ENCODE results near the gene SYNJ2BP.
A peak's percentile ranks its signal among the peaks of the same experiment; 100 is the strongest.
"Not testable (repeated sequence)": the region's sequence is repeated elsewhere in the genome, so short reads cannot be mapped to it uniquely, and the experiment has no call there.

Gene SYNJ2BP

DNA sequence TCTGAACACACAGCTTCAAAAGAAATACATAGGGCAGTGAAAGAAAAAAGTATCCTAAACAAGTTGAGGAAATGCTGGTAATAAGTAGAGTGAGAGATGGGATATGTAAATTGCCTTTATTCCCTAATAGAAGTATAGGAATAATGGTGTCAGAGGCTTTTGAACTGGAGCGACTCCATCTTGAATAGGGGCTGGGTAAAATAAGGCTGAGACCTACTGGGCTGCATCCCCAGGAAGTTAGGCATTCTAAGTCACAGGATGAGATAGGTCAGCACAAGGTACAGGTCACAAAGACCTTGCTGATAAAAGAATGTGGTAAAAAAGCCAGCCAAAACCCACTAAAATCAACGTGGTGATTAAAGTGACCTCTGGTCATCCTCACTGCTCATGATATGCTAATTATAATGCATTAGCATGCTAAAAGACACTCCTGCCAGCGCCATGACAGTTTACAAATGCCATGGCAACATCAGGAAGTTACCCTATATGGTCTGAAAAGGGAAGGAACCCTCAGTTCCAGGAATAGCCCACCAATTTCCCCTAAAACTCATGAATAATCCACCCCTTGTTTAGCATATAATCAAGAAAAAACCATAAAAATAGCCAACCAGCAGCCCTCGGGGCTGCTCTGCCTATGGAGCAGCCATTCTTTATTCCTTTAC, 2.5 kb upstream of the SYNJ2BP start:
- H3K36me3 ChIP-seq (ENCODE audit: control insufficient read depth in 2 of 2, insufficient read depth in 2 of 2, low read length in 2 of 2); H3K4me3 ChIP-seq (ENCODE audit: low read length in 2 of 2); H3K27me3 ChIP-seq (ENCODE audit: control insufficient read depth in 1 of 2, insufficient read depth in 2 of 2, low read length in 2 of 2); H3K9me3 ChIP-seq (ENCODE audit: control insufficient read depth in 2 of 2, low read length in 2 of 2); H3K9ac ChIP-seq (ENCODE audit: low read length in 2 of 2); H3K4me1 ChIP-seq (ENCODE audit: control insufficient read depth, insufficient read depth, low read length); H3K27ac ChIP-seq (ENCODE audit: low read length): not testable (repeated sequence)

DNA sequence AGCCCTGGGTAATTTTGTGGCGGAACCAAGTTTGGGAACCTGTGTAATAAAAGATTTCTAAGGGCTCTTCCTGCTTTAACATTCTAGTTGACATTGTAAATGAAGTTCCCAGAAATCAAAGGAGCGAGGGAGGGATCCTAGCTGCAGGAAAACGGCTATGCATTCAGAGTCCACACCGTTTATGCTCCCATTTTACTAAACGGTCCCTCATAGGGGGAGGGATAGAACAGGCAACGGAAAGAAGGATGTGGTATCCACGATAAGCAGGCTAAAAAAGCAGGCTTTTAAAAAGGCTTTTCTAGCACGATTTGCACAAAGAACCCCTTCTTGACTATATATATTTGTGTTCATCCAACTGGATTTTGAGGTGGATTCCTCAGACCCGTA, 559 bp downstream of the SYNJ2BP start:
- Histone ChIP-seq H3K9ac (ENCODE audit: low read length in 2 of 2) (peak overlapping the region; percentile 89 to 92), H3K36me3 (ENCODE audit: control insufficient read depth in 2 of 2, insufficient read depth in 2 of 2, low read length in 2 of 2) (peaks cover 0 to 2% of the 10 kb centered on the region in 2 donors), H3K4me3 (ENCODE audit: low read length in 2 of 2) (peak overlapping the region; percentile 97), H3K9me3 (ENCODE audit: control insufficient read depth in 2 of 2, low read length in 2 of 2) (no peaks in the 10 kb centered on the region), H3K4me1 (ENCODE audit: control insufficient read depth, insufficient read depth, low read length) (peaks cover 3% of the 10 kb centered on the region), H3K27me3 (ENCODE audit: control insufficient read depth in 1 of 2, insufficient read depth in 2 of 2, low read length in 2 of 2) (no peaks in the 10 kb centered on the region), H3K27ac (ENCODE audit: low read length) (peak overlapping the region; percentile 38)

DNA sequence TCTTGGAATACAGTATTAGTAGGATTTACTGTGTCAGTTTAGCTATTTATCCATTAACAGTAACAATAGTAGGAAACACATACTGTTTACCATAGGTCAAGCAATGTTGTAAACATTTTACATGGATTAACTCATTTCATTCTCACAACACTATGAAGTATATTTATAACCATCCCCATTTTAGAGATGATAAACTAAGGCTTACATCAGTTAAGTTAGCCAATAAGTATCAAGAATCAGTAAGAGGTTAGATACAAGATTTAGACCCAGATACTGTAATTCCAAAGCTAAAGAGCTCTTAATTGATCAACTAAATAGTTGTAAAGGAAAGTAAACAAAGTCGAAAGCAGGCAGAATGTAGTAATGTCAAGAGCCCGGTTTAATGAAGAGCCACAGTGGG, 1.1 kb downstream of the SYNJ2BP start:
- peaks cover 0 to 2% of the 10 kb centered on the region in 2 donors for H3K36me3 ChIP-seq (ENCODE audit: control insufficient read depth in 2 of 2, insufficient read depth in 2 of 2, low read length in 2 of 2)
- H3K4me1 ChIP-seq (ENCODE audit: control insufficient read depth, insufficient read depth, low read length), result peaks cover 3% of the 10 kb centered on the region
- H3K27me3 ChIP-seq (ENCODE audit: control insufficient read depth in 1 of 2, insufficient read depth in 2 of 2, low read length in 2 of 2), result no peaks in the 10 kb centered on the region
- peak overlapping the region; percentile 45 to 97 for H3K4me3 ChIP-seq (ENCODE audit: low read length in 2 of 2)
- no peaks in the 10 kb centered on the region for H3K9me3 ChIP-seq (ENCODE audit: control insufficient read depth in 2 of 2, low read length in 2 of 2)
- no peak overlapping the region for H3K27ac ChIP-seq (ENCODE audit: low read length)
- H3K9ac ChIP-seq (ENCODE audit: low read length in 2 of 2), result peak overlapping the region in 1 of 2 donors; percentile 25

DNA sequence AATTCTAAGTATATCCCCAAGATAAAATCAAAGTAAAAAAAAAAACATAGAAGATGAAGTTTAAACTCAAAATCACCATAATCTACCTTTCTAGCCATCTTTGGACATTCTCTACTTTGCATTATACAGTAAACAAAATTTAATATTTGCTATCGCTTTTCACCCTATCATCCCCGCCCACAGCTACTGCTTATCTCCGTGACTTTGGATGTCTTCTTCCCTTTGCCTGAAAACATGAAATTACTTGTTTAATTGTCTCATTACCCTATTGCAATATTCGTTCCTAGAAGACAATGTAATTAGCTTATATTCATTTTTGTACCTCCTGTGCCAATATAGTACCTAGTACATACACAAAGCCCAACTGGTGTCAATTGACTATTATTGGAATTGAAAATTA, 9.3 kb downstream of the SYNJ2BP start:
- Histone ChIP-seq H3K4me1 (ENCODE audit: control insufficient read depth, insufficient read depth, low read length) (no peaks in the 10 kb centered on the region), H3K9me3 (ENCODE audit: control insufficient read depth in 2 of 2, low read length in 2 of 2) (no peaks in the 10 kb centered on the region), H3K27me3 (ENCODE audit: control insufficient read depth in 1 of 2, insufficient read depth in 2 of 2, low read length in 2 of 2) (no peaks in the 10 kb centered on the region), H3K4me3 (ENCODE audit: low read length in 2 of 2) (no peak overlapping the region), H3K27ac (ENCODE audit: low read length) (no peak overlapping the region), H3K9ac (ENCODE audit: low read length in 2 of 2) (no peak overlapping the region), H3K36me3 (ENCODE audit: control insufficient read depth in 2 of 2, insufficient read depth in 2 of 2, low read length in 2 of 2) (peaks cover 3 to 5% of the 10 kb centered on the region in 2 donors)

DNA sequence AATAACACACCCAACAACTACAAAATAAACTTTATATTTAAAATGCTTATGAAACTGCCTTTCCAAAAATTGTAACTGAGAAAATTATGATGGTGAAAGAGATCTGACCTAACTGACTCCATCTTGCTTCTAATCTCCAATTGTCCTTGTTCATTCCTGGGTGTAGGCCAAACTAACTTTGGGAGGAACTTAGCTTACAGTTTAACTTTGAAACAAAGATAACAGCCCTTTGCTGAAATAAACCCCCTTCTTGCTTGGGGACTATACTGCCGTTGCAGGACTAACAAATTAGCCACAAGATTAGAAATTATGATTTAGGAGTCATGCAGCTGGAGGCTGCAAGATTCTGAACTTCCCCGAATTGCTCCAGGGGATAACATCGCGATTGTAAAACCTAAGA, 10.7 kb downstream of the SYNJ2BP start:
- H3K27ac ChIP-seq (ENCODE audit: low read length); H3K27me3 ChIP-seq (ENCODE audit: control insufficient read depth in 1 of 2, insufficient read depth in 2 of 2, low read length in 2 of 2); H3K4me1 ChIP-seq (ENCODE audit: control insufficient read depth, insufficient read depth, low read length); H3K9ac ChIP-seq (ENCODE audit: low read length in 2 of 2); H3K4me3 ChIP-seq (ENCODE audit: low read length in 2 of 2); H3K9me3 ChIP-seq (ENCODE audit: control insufficient read depth in 2 of 2, low read length in 2 of 2); H3K36me3 ChIP-seq (ENCODE audit: control insufficient read depth in 2 of 2, insufficient read depth in 2 of 2, low read length in 2 of 2): not testable (repeated sequence)

DNA sequence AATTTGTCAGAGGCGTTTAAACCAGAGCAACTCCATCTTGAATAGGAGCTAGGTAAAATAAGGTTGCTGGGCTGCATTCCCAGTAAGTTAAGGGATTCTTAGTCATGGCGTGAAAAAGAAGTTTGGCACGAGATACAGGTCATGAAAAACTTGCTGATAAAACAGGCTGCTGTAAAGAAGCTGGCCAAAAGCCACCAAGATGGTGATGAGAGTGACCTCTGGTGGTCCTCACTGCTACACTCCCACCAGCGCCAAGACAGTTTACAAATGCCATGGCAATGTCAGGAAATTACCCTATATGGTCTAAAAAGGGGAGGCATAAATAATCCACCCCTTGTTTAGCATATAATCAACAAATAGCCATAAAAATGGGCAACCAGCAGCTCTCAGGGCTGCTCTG, 13.6 kb downstream of the SYNJ2BP start:
- H3K9ac ChIP-seq (ENCODE audit: low read length in 2 of 2); H3K36me3 ChIP-seq (ENCODE audit: control insufficient read depth in 2 of 2, insufficient read depth in 2 of 2, low read length in 2 of 2); H3K9me3 ChIP-seq (ENCODE audit: control insufficient read depth in 2 of 2, low read length in 2 of 2); H3K4me1 ChIP-seq (ENCODE audit: control insufficient read depth, insufficient read depth, low read length); H3K27ac ChIP-seq (ENCODE audit: low read length); H3K4me3 ChIP-seq (ENCODE audit: low read length in 2 of 2); H3K27me3 ChIP-seq (ENCODE audit: control insufficient read depth in 1 of 2, insufficient read depth in 2 of 2, low read length in 2 of 2): not testable (repeated sequence)

DNA sequence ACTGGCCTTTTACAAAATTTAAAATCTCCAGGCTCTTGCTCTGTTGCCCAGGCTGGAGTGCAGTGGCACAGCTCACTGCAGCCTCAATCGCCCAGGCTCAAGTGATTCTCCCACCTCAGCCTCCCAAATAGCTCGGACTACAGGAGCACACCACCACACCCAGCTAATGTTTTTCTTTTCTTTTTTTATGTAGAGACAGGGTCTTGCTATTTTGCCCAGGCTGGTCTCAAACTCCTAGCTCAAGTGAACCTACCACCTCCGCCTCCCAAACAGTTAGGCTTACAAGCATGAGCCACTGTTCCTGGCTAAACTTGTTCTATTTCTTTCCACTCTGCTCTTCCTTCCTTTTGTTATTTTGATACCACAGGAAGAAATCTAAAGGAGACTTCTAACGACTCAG, 15.2 kb downstream of the SYNJ2BP start:
- Histone ChIP-seq H3K4me3 (ENCODE audit: low read length in 2 of 2) (no peak overlapping the region), H3K9ac (ENCODE audit: low read length in 2 of 2) (no peak overlapping the region), H3K36me3 (ENCODE audit: control insufficient read depth in 2 of 2, insufficient read depth in 2 of 2, low read length in 2 of 2) (peaks cover 0 to 4% of the 10 kb centered on the region in 2 donors), H3K4me1 (ENCODE audit: control insufficient read depth, insufficient read depth, low read length) (no peaks in the 10 kb centered on the region), H3K9me3 (ENCODE audit: control insufficient read depth in 2 of 2, low read length in 2 of 2) (no peaks in the 10 kb centered on the region), H3K27me3 (ENCODE audit: control insufficient read depth in 1 of 2, insufficient read depth in 2 of 2, low read length in 2 of 2) (no peaks in the 10 kb centered on the region), H3K27ac (ENCODE audit: low read length) (no peak overlapping the region)

DNA sequence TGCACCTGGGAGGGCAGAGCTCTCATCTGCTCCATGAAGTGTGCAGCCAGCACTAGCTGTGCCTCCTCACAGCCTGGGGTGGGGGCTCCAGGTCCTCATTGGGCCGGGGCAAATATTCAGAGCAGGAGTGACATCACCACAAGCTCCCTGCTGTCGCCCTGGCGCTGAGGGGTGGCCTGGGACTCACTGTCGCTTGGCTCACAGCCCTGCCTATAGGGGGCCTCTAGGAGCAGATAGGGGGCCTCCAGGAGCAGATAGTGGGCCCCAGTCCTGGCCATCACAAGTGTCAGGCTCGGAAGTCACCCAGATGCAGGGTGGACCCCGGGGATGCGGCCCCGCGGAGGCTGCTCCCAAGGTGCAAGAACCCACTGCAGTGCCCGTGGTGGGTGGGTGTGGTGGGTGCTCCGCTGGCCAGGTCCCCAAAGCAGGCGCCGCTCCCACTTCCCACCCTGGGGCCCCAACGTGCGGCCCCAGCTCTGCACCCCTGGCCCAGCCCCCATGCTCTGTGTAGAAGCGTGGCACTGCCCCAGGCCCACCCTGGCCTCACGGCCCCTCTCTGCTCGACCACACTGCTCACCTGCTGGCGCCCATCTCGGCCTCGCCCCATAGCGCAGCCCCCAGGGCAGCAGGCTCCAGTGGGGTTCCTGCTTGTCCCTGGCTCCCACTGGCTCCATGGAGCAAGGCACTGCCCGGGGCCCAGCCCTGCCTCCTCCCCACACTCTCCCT, 18.0 kb downstream of the SYNJ2BP start:
- peaks cover 0 to 4% of the 10 kb centered on the region in 2 donors for H3K36me3 ChIP-seq (ENCODE audit: control insufficient read depth in 2 of 2, insufficient read depth in 2 of 2, low read length in 2 of 2)
- no peak overlapping the region for H3K27ac ChIP-seq (ENCODE audit: low read length)
- no peaks in the 10 kb centered on the region for H3K4me1 ChIP-seq (ENCODE audit: control insufficient read depth, insufficient read depth, low read length)
- H3K9ac ChIP-seq (ENCODE audit: low read length in 2 of 2), result no peak overlapping the region
- H3K4me3 ChIP-seq (ENCODE audit: low read length in 2 of 2), result no peak overlapping the region
- no peaks in the 10 kb centered on the region for H3K27me3 ChIP-seq (ENCODE audit: control insufficient read depth in 1 of 2, insufficient read depth in 2 of 2, low read length in 2 of 2)
- H3K9me3 ChIP-seq (ENCODE audit: control insufficient read depth in 2 of 2, low read length in 2 of 2), result no peaks in the 10 kb centered on the region

DNA sequence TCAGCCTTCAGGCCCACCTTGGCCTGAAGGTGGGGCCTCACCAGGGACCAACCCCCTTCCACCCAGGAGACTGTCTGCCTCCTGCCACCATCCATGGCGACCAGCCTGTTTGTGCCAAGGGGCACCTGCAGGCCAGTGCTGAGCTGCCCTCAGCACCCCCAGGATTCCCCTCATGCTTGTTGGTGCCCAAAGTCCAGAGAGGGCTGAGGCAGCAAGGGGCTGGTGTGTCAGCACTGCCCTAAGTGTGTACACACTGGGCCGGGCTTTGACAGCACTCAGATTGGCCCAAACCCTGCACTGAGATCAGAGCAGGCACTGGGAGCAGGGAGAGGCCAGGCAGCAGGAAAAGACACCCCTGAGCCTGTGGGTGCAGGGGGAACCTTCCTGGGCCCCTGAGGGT, 18.6 kb downstream of the SYNJ2BP start:
- no peaks in the 10 kb centered on the region for H3K9me3 ChIP-seq (ENCODE audit: control insufficient read depth in 2 of 2, low read length in 2 of 2)
- peaks cover 0 to 4% of the 10 kb centered on the region in 2 donors for H3K36me3 ChIP-seq (ENCODE audit: control insufficient read depth in 2 of 2, insufficient read depth in 2 of 2, low read length in 2 of 2)
- H3K4me3 ChIP-seq (ENCODE audit: low read length in 2 of 2), result no peak overlapping the region
- H3K27ac ChIP-seq (ENCODE audit: low read length), result no peak overlapping the region
- H3K9ac ChIP-seq (ENCODE audit: low read length in 2 of 2), result no peak overlapping the region
- H3K27me3 ChIP-seq (ENCODE audit: control insufficient read depth in 1 of 2, insufficient read depth in 2 of 2, low read length in 2 of 2), result no peaks in the 10 kb centered on the region
- H3K4me1 ChIP-seq (ENCODE audit: control insufficient read depth, insufficient read depth, low read length), result no peaks in the 10 kb centered on the region

DNA sequence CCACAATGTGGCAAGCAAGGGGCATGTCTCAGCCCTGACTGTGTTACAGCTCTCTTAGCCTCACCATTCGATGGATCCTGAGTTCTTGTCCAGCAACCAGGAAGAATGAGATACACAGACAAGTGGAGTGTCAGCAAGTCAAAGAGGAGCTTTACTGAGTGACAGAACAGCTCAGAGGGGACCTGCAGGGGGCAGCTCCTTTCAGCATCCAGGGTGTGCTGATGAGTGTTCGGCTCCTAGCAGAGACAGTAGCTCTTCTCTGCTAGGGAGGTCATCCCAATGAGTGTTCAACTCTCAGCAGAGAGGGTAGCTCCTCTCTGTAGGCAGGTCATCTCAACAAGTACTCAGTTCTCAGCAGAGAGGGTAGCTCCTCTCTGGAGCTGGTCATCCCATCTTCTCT, 19.1 kb downstream of the SYNJ2BP start:
- Histone ChIP-seq H3K9ac (ENCODE audit: low read length in 2 of 2) (no peak overlapping the region), H3K27me3 (ENCODE audit: control insufficient read depth in 1 of 2, insufficient read depth in 2 of 2, low read length in 2 of 2) (no peaks in the 10 kb centered on the region), H3K36me3 (ENCODE audit: control insufficient read depth in 2 of 2, insufficient read depth in 2 of 2, low read length in 2 of 2) (peaks cover 0 to 4% of the 10 kb centered on the region in 2 donors), H3K4me3 (ENCODE audit: low read length in 2 of 2) (no peak overlapping the region), H3K9me3 (ENCODE audit: control insufficient read depth in 2 of 2, low read length in 2 of 2) (no peaks in the 10 kb centered on the region), H3K4me1 (ENCODE audit: control insufficient read depth, insufficient read depth, low read length) (no peaks in the 10 kb centered on the region), H3K27ac (ENCODE audit: low read length) (no peak overlapping the region)

DNA sequence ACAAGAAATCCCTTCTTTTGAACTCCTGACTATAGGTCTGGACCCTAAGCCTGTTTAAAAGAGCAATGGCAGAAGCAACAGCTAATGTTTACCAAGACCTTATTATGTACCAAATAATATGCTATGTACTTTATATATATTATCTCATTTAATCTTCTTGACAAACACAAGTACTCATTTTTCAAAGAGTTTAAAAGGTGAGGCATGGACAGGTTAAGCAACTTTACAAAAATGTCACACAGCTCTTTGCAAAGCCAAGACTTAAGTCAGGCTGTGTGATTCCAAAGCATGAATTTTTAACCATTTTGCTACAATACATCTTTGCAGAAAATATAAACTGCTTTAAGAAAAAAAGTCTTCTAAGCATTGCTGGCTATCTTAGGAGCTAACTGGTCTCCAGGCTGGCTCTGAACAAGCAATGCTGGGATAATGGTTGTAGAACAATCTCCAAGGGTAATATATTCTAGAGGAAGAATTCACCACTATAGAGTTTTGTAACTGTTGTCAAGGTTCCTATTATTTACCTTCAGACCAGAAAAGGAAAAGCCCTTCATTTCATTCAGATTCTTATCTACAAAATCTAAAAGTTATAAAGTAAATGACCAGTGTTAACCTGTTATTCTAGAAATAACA, 22.1 kb downstream of the SYNJ2BP start:
- no peaks in the 10 kb centered on the region for H3K27me3 ChIP-seq (ENCODE audit: control insufficient read depth in 1 of 2, insufficient read depth in 2 of 2, low read length in 2 of 2)

More for the DNA sequence above, 22.1 kb downstream of the SYNJ2BP start:
- no peak overlapping the region for H3K9ac ChIP-seq (ENCODE audit: low read length in 2 of 2)
- H3K9me3 ChIP-seq (ENCODE audit: control insufficient read depth in 2 of 2, low read length in 2 of 2), result no peaks in the 10 kb centered on the region
- no peak overlapping the region for H3K27ac ChIP-seq (ENCODE audit: low read length)
- no peaks in the 10 kb centered on the region for H3K4me1 ChIP-seq (ENCODE audit: control insufficient read depth, insufficient read depth, low read length)
- H3K36me3 ChIP-seq (ENCODE audit: control insufficient read depth in 2 of 2, insufficient read depth in 2 of 2, low read length in 2 of 2), result peaks cover 0 to 2% of the 10 kb centered on the region in 2 donors
- H3K4me3 ChIP-seq (ENCODE audit: low read length in 2 of 2), result no peak overlapping the region

All from stomach smooth muscle (tissue), 2 donors.